ENCODE results near the gene STK32A. TPM values are rescaled to one million over a fixed set of nuclear protein-coding genes. Genes with fewer than 3 reads are reported as not detected.

STK32A gene
- total and polyA plus RNA-seq, 9 of the 15 experiments (the other 6 are each of a cell fraction or from before 2014, with no cell fraction given), result not detected

DNA sequence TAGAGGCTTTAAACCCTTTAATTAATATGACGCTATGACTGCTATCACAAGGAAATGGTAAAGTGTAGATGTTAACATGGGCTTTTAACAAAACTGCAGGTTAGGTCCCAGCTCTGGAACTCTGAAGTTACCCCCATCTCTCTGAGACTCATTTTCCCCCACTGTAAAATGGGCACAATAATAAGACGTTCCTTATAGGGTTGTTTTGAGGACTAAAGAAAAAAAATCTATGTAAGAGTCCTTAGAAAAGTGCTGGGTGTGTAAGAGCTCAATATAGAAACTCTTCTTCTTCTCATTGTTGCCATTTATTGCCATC lies 45.8 kb upstream of the STK32A start:
- H3K27ac ChIP-seq (ENCODE audit: extremely low read depth, low read depth, low read length), result no peak overlapping the region
- no peak overlapping the region for H3K4me3 ChIP-seq
- 0% methylated on average over 2 of the region's 2 CpGs for WGBS (ENCODE audit: insufficient coverage, low coverage, missing lambda C conversion rate)
- H3K79me2 ChIP-seq (ENCODE audit: control insufficient read depth, insufficient read depth, low read length), result no peaks in the 10 kb centered on the region
- no TSS peak for BruUV-seq (replicated peaks)
- TF ChIP-seq NFE2 (IDR thresholded peaks at IDR 0.05; ENCODE audit: low read depth) (no peak), MIER1 (IDR thresholded peaks at IDR 0.05; ENCODE audit: low read depth) (no peak), CBX3 (IDR thresholded peaks at IDR 0.05; ENCODE audit: borderline replicate concordance in 1 of 2, low read length in 2 of 2) (no peak), ZNF583 (CRISPR knock-in tag; IDR thresholded peaks at IDR 0.05) (no peak), ELF2 (CRISPR knock-in tag; IDR thresholded peaks at IDR 0.05) (no peak), RUNX1 (IDR thresholded peaks at IDR 0.05; ENCODE audit: low read depth) (no peak), NCOA2 (IDR thresholded peaks at IDR 0.05; ENCODE audit: partially characterized antibody in 2 of 2) (no peak), ZNF282 (CRISPR knock-in tag; IDR thresholded peaks at IDR 0.05) (no peak)
- TF ChIP-seq, protein P1, sequence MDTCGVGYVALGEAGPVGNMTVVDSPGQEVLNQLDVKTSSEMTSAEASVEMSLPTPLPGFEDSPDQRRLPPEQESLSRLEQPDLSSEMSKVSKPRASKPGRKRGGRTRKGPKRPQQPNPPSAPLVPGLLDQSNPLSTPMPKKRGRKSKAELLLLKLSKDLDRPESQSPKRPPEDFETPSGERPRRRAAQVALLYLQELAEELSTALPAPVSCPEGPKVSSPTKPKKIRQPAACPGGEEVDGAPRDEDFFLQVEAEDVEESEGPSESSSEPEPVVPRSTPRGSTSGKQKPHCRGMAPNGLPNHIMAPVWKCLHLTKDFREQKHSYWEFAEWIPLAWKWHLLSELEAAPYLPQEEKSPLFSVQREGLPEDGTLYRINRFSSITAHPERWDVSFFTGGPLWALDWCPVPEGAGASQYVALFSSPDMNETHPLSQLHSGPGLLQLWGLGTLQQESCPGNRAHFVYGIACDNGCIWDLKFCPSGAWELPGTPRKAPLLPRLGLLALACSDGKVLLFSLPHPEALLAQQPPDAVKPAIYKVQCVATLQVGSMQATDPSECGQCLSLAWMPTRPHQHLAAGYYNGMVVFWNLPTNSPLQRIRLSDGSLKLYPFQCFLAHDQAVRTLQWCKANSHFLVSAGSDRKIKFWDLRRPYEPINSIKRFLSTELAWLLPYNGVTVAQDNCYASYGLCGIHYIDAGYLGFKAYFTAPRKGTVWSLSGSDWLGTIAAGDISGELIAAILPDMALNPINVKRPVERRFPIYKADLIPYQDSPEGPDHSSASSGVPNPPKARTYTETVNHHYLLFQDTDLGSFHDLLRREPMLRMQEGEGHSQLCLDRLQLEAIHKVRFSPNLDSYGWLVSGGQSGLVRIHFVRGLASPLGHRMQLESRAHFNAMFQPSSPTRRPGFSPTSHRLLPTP (IDR thresholded peaks at IDR 0.05; ENCODE audit: borderline replicate concordance, extremely low read depth, insufficient read length), result no peak
- intact Hi-C loops (cut with micrococcal nuclease) (loop anchor here (1.0 to 5.0 kb wide), 2 partner anchors 222 to 656 kb away; no protein-coding TSS in a partner anchor), in situ Hi-C loops (cut with MboI) (loop anchor here (5.0 kb wide), 1 partner anchor 652 kb away; no protein-coding TSS in a partner anchor)
- DNase-seq (ENCODE audit: extremely low read depth in 1 of 4, low spot score in 3 of 4), result no peak
- no peak overlapping the region for H3K9ac ChIP-seq (ENCODE audit: insufficient read depth in 1 of 2, low read depth in 2 of 2, low read length in 2 of 2)
- FAIRE-seq, result no peak
- H3K9me3 ChIP-seq (replicated peaks; ENCODE audit: control insufficient read depth, insufficient read depth, low read depth, low read length), result no peaks in the 10 kb centered on the region
- no peaks in the 10 kb centered on the region for H3K36me3 ChIP-seq (ENCODE audit: control insufficient read depth, insufficient read depth, low read length)
- H3K4me2 ChIP-seq (ENCODE audit: insufficient read depth, low read length), result no peak overlapping the region
- CTCF ChIA-PET (ENCODE audit: low intra/inter-chr PET ratio), result interaction anchor here (0.7 to 1.4 kb wide), 4 partner anchors 223 to 652 kb away, joined by 3 to 7 read pairs (median 3); no protein-coding TSS in a partner anchor
- POLR2A ChIA-PET, result interaction anchor here (0.6 kb wide), 1 partner anchor 658 kb away, joined by 3 read pairs; no protein-coding TSS in a partner anchor
- H3K9me1 ChIP-seq (ENCODE audit: control insufficient read depth, insufficient read depth, low read length), result no peaks in the 10 kb centered on the region
- ATAC-seq, result no peak
- no peaks in the 10 kb centered on the region for H3K27me3 ChIP-seq (ENCODE audit: control insufficient read depth in 2 of 2, insufficient read depth in 2 of 2, low read length in 2 of 2)
- no peaks in the 10 kb centered on the region for H3K4me1 ChIP-seq (replicated peaks in 1 of 2; ENCODE audit: control insufficient read depth in 2 of 2, insufficient read depth in 2 of 2, low read length in 2 of 2)
- H4K20me1 ChIP-seq (replicated peaks; ENCODE audit: control insufficient read depth, insufficient read depth, low read length), result no peaks in the 10 kb centered on the region
- H2AFZ ChIP-seq (ENCODE audit: low read depth, low read length), result no peak overlapping the region
